Ovary (tissue), 3 donors: ENCODE results near the gene ALAD.

Experiments used
- POLR2A ChIP-seq: fragments of 450-650 bp; IDR thresholded peaks from one replicate; pipeline ENCODE4 v1.6.1; 2017; ENCODE audit warnings: antibody characterized with exemption, mild to moderate bottlenecking, moderate library complexity
- TF ChIP-seq, protein P1 (sequence below), 3 donors: fragments of 450-650 bp in 2 of 3; fragments of 200-600 bp in 1 of 3; IDR thresholded peaks; one replicate each; pipeline versions ENCODE4 v1.5.1 to v1.8.0; 2016 to 2022; ENCODE audit warnings: antibody characterized with exemption in 3 of 3, mild to moderate bottlenecking in 1 of 3
- donor health status: DM: no; HTN: no; CAD: no.

DNA sequence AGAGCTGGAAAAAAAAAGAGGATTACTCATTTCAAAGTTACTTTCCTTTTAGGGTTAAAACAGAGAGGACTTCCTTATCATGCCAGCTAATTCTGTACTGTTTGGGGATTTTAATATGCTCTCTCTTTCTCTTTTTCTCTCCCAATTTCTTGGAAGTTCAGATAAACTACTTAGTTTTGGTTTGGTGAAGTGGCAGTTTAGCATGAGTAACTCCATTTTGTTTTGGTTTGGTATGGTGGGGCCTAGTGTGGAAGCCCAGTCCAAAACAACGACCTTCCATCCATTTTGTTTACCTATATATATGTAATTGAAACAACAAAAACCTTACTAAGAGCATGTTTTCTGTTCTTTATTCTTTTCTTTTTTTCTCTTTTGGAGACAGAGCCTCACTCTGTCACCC, 55.4 kb downstream of the ALAD start:
- TF ChIP-seq, protein P1, sequence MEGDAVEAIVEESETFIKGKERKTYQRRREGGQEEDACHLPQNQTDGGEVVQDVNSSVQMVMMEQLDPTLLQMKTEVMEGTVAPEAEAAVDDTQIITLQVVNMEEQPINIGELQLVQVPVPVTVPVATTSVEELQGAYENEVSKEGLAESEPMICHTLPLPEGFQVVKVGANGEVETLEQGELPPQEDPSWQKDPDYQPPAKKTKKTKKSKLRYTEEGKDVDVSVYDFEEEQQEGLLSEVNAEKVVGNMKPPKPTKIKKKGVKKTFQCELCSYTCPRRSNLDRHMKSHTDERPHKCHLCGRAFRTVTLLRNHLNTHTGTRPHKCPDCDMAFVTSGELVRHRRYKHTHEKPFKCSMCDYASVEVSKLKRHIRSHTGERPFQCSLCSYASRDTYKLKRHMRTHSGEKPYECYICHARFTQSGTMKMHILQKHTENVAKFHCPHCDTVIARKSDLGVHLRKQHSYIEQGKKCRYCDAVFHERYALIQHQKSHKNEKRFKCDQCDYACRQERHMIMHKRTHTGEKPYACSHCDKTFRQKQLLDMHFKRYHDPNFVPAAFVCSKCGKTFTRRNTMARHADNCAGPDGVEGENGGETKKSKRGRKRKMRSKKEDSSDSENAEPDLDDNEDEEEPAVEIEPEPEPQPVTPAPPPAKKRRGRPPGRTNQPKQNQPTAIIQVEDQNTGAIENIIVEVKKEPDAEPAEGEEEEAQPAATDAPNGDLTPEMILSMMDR (IDR thresholded peaks at IDR 0.05): no peak
- no peak for TF ChIP-seq POLR2A
